Kidney epithelial cell (primary cell): ENCODE data around the gene IRS2. TPM values are rescaled to one million over a fixed set of nuclear protein-coding genes. Genes with fewer than 3 reads are reported as not detected.

ENCODE experiments used
- DNase-seq: peaks from one replicate; pipeline ENCODE4 v3.0.0-alpha.2; 2010; ENCODE audit warnings: low read depth
- H3K27me3 ChIP-seq: 2 replicates; pipeline ENCODE4 v1.6.0; 2011; ENCODE audit warnings: low read length; ENCODE audit not compliant: control insufficient read depth, insufficient read depth
- H3K36me3 ChIP-seq: 2 replicates; pipeline ENCODE4 v1.5.1; 2011; ENCODE audit warnings: low read length; ENCODE audit not compliant: control insufficient read depth, insufficient read depth
- H3K4me3 ChIP-seq: 2 replicates; pipeline ENCODE4 v1.5.1; 2011; ENCODE audit warnings: low read depth, mild to moderate bottlenecking, control low read depth, low read length
- CTCF ChIP-seq: IDR thresholded peaks from 2 replicates; pipeline ENCODE4 v1.5.1; 2011; ENCODE audit warnings: mild to moderate bottlenecking, moderate library complexity, low read length, control low read depth, inconsistent platforms; ENCODE audit not compliant: insufficient read depth, poor library complexity, severe bottlenecking
- total RNA-seq: library from RNA; depleted of rRNA; stranded (reverse); fragments of >200 nt; gene quantifications from 2 replicates; pipeline ENCODE4 v1.2.3, GENCODE V29; 2015

Gene IRS2
- total RNA-seq, 1 donor from 2014 or later, result 27.1 TPM

- DNase-seq, result no peak
- H3K36me3 ChIP-seq, result no peaks in the 10 kb centered on the region
- TF ChIP-seq CTCF, result no peak
- H3K27me3 ChIP-seq, result no peaks in the 10 kb centered on the region
- H3K4me3 ChIP-seq, result no peak overlapping the region
Observed at GRCh38 chr13:109722068-109722467, 64.3 kb downstream of the IRS2 start.

GRCh38 chr13:109720758-109721184 is 65.6 kb downstream of the IRS2 start:
- TF ChIP-seq CTCF, result no peak

DNA sequence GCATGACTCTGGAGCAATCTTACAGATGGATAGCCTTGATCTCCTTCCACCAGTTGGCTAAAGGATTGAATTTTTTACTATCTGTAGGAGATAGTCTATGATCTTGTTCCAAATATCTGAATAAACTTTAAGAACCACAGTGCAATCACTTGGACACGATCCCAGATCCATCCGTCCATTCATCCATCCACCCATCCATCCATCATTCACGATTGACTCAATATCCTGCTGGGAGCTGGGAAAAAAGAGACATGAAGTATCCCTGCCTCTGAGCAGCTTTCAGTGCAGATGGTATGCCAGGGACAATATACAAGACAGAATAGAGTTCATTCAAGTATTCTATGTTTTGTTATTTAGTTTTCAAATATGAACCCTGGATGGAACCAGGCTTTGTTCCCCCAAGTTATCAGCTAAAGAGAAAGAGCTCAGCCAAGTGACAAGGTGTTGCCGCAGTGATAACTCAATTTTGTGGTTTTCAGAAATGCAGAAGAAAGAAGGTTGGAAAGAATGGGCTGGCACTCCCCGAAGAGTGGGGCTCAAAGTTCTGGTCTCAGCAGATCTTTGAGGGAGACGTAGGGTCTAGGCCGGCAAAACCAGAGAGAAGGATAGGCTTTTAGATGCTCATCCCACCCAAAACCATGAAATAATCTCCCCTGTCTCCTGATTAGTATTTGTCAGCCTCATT is 66.3 kb downstream of the IRS2 start:
- Histone ChIP-seq H3K36me3 (no peaks in the 10 kb centered on the region), H3K4me3 (no peak overlapping the region), H3K27me3 (no peaks in the 10 kb centered on the region)
- no peak for TF ChIP-seq CTCF
- DNase-seq, result no peak

More at GRCh38 chr13:109720758-109721184, 65.6 kb downstream of the IRS2 start:
- DNase-seq, result no peak
- no peaks in the 10 kb centered on the region for H3K27me3 ChIP-seq
- no peaks in the 10 kb centered on the region for H3K36me3 ChIP-seq
- no peak overlapping the region for H3K4me3 ChIP-seq

DNA sequence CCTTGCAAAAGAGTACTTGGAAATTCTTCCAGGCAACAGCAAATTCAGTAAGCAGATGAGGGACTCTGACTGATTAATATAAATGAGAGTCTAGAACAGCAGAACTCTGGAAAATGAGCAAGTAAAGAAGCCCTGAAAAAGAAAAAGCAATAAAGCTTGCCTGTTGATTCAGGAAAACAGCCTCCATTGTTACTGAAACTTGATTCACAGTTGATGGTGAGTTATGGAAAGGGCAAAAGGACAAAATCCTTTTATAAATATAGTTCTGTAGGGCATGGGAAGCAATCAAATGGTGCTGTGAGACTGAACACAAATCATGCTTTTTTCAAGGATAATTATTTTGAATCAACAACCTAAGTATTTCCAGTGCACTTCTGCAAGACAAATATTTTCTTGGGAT is 67.7 kb downstream of the IRS2 start:
- DNase-seq, result no peak

DNA sequence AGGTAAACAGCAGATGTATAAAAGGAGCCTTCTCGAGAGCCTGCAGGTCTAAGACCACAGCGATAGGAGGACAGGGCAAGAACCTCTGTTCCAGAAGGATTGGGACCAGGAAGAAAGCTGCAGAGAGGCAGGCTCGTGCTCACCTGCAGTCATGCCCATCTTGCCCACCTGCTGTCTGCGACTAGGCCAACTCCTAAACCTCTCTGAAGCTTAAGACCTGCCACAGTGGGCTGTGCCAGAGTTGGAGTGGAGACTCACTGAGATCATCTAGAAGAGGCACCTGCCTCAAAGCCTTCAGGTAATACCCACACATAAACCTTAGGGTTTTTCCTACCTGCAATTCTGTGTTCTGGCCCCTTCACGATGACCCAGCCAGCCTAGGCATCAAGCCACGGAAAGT is 68.7 kb downstream of the IRS2 start:
- no peak for DNase-seq
- Histone ChIP-seq H3K4me3 (no peak overlapping the region), H3K36me3 (no peaks in the 10 kb centered on the region), H3K27me3 (no peaks in the 10 kb centered on the region)
- no peak for TF ChIP-seq CTCF

More for the DNA sequence above, 67.7 kb downstream of the IRS2 start:
- H3K4me3 ChIP-seq, result no peak overlapping the region
- no peaks in the 10 kb centered on the region for H3K36me3 ChIP-seq
- H3K27me3 ChIP-seq, result no peaks in the 10 kb centered on the region
- no peak for TF ChIP-seq CTCF

DNA sequence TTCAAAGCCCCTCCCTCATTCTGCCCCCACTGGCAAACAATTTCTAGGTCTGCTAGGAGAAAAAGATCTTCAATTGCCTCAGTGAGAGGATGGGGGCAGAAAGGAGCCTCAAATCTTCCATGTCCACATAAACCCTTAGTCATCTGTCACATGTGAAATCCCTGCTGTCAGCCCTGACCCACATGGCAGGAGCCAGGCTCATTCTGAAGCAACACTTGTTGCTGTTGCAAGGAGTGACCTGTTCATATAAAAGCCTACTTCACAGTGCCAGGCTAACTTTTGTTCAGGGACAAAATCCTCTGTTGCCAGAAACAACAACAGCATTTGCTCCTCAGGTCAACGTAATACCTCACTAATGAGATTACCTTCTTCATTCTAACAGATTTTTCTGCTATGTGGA is 70.5 kb downstream of the IRS2 start:
- Histone ChIP-seq H3K36me3 (no peaks in the 10 kb centered on the region), H3K27me3 (no peaks in the 10 kb centered on the region), H3K4me3 (no peak overlapping the region)
- TF ChIP-seq CTCF, result no peak
- no peak for DNase-seq
